ENCODE data around the gene NCL.

DNA sequence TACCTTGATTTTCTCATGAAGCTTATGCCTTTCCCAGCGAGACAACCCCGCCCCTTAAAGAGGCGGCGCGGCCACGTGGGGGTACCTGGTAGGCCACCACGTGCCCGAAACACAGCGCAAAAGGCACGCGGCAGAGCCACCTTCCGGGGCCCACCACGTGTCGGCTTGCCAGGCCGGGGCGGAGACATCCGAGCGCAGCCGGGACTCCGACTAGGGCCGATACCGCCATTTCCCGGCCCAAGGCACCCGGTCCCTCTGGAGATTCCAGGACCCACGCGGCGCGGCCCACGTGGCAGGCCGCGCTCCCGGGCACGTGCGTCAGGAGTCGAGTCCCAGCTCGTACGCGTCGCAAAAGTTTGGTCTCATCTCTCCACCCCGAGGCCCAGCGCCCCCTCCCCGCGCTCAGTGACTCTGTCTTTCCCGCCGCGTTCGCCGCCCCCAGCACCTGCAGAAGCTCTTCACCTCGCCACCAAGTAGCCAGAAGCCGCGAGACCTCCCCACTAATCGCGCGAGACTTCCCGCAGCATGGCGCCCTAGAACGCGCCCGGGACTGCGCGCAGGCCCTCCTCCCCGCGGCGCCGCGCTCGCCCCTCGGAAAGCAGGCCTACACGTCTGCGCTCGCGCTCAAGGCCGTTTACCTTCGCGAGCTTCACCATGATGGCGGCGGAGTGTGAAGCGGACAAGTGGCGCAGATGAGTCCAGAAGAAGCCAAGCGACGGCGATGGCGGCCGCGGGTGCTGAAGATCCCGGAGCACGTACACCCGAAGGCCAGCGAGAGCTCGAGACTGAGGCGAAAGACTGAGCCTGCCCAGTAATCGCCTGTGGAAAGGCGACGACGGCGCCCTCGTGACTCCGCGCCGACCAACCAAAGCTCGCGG is at the start of gene NCL:
- TF ChIP-seq CTCF (conservative IDR thresholded peaks at IDR 0.05; ENCODE audit: low read length) (no peak), EZH2phosphoT487 (IDR thresholded peaks at IDR 0.05; ENCODE audit: borderline replicate concordance) (no peak)

Data from Loucy (cell line).